GM12878 (cell line): ENCODE results near the gene CNKSR3. TPM values are rescaled to one million over a fixed set of nuclear protein-coding genes. Genes with fewer than 3 reads are reported as not detected.
A peak's percentile ranks its signal among the peaks of the same experiment; 100 is the strongest.

Experiments used
- ATF2 ChIP-seq: IDR thresholded peaks from 2 replicates; pipeline ENCODE4 v1.6.1; 2012; ENCODE audit warnings: low read length, inconsistent platforms
- CBX3 ChIP-seq: fragments of 200-600 bp; sonication (generic); IDR thresholded peaks from 2 replicates; pipeline ENCODE4 v1.6.1; 2016; ENCODE audit warnings: low read depth, borderline replicate concordance
- CBX5 ChIP-seq: sonication (generic); IDR thresholded peaks from 2 replicates; pipeline ENCODE4 v1.6.1; 2016; ENCODE audit warnings: low read depth, moderate library complexity, mild to moderate bottlenecking, inconsistent platforms
- CHD4 ChIP-seq: fragments of 200-600 bp; sonication (generic); IDR thresholded peaks from 2 replicates; pipeline ENCODE4 v1.6.1; 2016; ENCODE audit warnings: mild to moderate bottlenecking
- CUX1 ChIP-seq: IDR thresholded peaks from 2 replicates; pipeline ENCODE4 v1.6.1; 2012; ENCODE audit warnings: improper control_type of control experiment, low read depth, low read length; ENCODE audit not compliant: insufficient replicate concordance
- ESRRA ChIP-seq: IDR thresholded peaks from 2 replicates; pipeline ENCODE4 v1.6.1; 2012; ENCODE audit warnings: mild to moderate bottlenecking, low read length, improper control_type of control experiment
- GABPA ChIP-seq: IDR thresholded peaks from 2 replicates; pipeline ENCODE4 v1.6.1; 2014; ENCODE audit warnings: antibody characterized with exemption, low read depth, mild to moderate bottlenecking, inconsistent platforms
- GATAD2B ChIP-seq: fragments of 450-650 bp; conservative IDR thresholded peaks from 2 replicates; pipeline ENCODE4 v1.6.1; 2017; ENCODE audit warnings: low read depth, mild to moderate bottlenecking, moderate library complexity
- JUNB ChIP-seq: IDR thresholded peaks from 2 replicates; pipeline ENCODE4 v1.6.1; 2016; ENCODE audit warnings: antibody characterized with exemption, mild to moderate bottlenecking
- LARP7 ChIP-seq: fragments of 450-650 bp; IDR thresholded peaks from 2 replicates; pipeline ENCODE4 v1.6.1; 2017; ENCODE audit warnings: mild to moderate bottlenecking
- PBX3 ChIP-seq: IDR thresholded peaks from 2 replicates; pipeline ENCODE4 v1.6.1; 2011; ENCODE audit warnings: mild to moderate bottlenecking, low read depth, low read length, moderate library complexity; ENCODE audit not compliant: insufficient replicate concordance
- PML ChIP-seq: IDR thresholded peaks from 2 replicates; pipeline ENCODE4 v1.6.1; 2012; ENCODE audit warnings: low read length, inconsistent platforms
- SUPT20H ChIP-seq: IDR thresholded peaks from 2 replicates; pipeline ENCODE4 v1.6.1; 2011; ENCODE audit warnings: low read depth, mild to moderate bottlenecking, low read length, moderate library complexity, borderline replicate concordance; ENCODE audit not compliant: control insufficient read depth
- TCF12 ChIP-seq: IDR thresholded peaks from 2 replicates; pipeline ENCODE4 v1.6.1; 2011; ENCODE audit warnings: low read depth, mild to moderate bottlenecking, low read length
- ZNF384 ChIP-seq: IDR thresholded peaks from 2 replicates; pipeline ENCODE4 v1.6.1; 2012; ENCODE audit warnings: low read depth, mild to moderate bottlenecking, low read length, improper control_type of control experiment, borderline replicate concordance
- ZNF592 ChIP-seq: fragments of 450-650 bp; IDR thresholded peaks from 2 replicates; pipeline ENCODE4 v1.6.1; 2017; ENCODE audit warnings: mild to moderate bottlenecking, moderate library complexity
- ZSCAN29 ChIP-seq: fragments of 450-650 bp; IDR thresholded peaks from 2 replicates; pipeline ENCODE4 v1.6.1; 2017; ENCODE audit warnings: mild to moderate bottlenecking, moderate library complexity
- polyA plus RNA-seq, 11 experiments: library from polyadenylated mRNA; depleted of rRNA in 4 of 11; unstranded in 6 of 11; stranded (reverse) in 5 of 11; fragments of >200 nt; fragmentation: Nextera tagmentation in 4 of 11; fragmentation: Illumina TruSeq in 1 of 11; extraction: Ambion mirVana in 4 of 11; extraction: Trizol in 1 of 11; gene quantifications; 1 replicate in 1 of 11; 2 replicates in 10 of 11; pipeline versions ENCODE4 v1.2.1 to v1.2.3, GENCODE V29; 2011 to 2016; ENCODE audit warnings: inconsistent platforms in 2 of 11, missing spikeins in 2 of 11, low read depth in 1 of 11
- total RNA-seq, 4 experiments: library from RNA; depleted of rRNA in 3 of 4; stranded (reverse); fragments of >200 nt in 3 of 4; fragmentation: Illumina TruSeq in 1 of 4; extraction: Trizol in 1 of 4; gene quantifications; 2 replicates each; pipeline versions ENCODE4 v1.2.1 to v1.2.3, GENCODE V29; 2013 to 2021

CNKSR3 gene
- total and polyA plus RNA-seq, 10 of the 15 experiments (the other 5 are each of a cell fraction or from before 2014, with no cell fraction given) = under 0.01 to 0.48 (median 0.12) TPM; not detected in 2

GRCh38 chr6:154352898-154353585 lies 157.4 kb downstream of the CNKSR3 start (continued):
- TF ChIP-seq CBX5 (0 out of 2 replicates have a peak, but pooled peaks have one; percentile 45), JUNB (peak; percentile 97), ZSCAN29 (no peak), PBX3 (peak; percentile 43), GABPA (peak; percentile 59; the same call in 1 of the 2 replicates), GATAD2B (peak; percentile 45; the same call in 1 of the 2 replicates), CHD4 (no peak), CBX3 (no peak), TCF12 (0 out of 2 replicates have a peak, but pooled peaks have one; percentile 21), LARP7 (no peak), ZNF384 (no peak), ESRRA (no peak), SUPT20H (no peak), CUX1 (no peak), ATF2 (peak; percentile 95), PML (0 out of 2 replicates have a peak, but pooled peaks have one; percentile 36), ZNF592 (no peak)
